Chondrocyte (in vitro differentiated cells): ENCODE data around the gene BMP7. TPM values are rescaled to one million over a fixed set of nuclear protein-coding genes. Genes with fewer than 3 reads are reported as not detected.
"Not testable (repeated sequence)": the region's sequence is repeated elsewhere in the genome, so short reads cannot be mapped to it uniquely, and the experiment has no call there.

Source experiments
- DNase-seq: peaks from one replicate; pipeline ENCODE4 v3.0.0; 2021; ENCODE audit warnings: mixed read lengths, low spot score
- H3K27ac Mint-ChIP-seq: one replicate; pipeline ENCODE4 v1.8.0; 2021; ENCODE audit warnings: mild to moderate bottlenecking, moderate library complexity, mixed read lengths; ENCODE audit not compliant: unreplicated experiment
- H3K27me3 Mint-ChIP-seq: 2 replicates; pipeline ENCODE4 v1.8.0; 2021; ENCODE audit warnings: low read depth, mixed read lengths
- H3K36me3 Mint-ChIP-seq: 2 replicates; pipeline ENCODE4 v1.8.0; 2021; ENCODE audit warnings: low read depth, mixed read lengths
- H3K4me1 Mint-ChIP-seq: 2 replicates; pipeline ENCODE4 v1.8.0; 2021; ENCODE audit warnings: low read depth, mild to moderate bottlenecking, mixed read lengths
- H3K4me3 Mint-ChIP-seq: one replicate; pipeline ENCODE4 v1.8.0; 2021; ENCODE audit warnings: mild to moderate bottlenecking, moderate library complexity, mixed read lengths; ENCODE audit not compliant: unreplicated experiment
- H3K9me3 Mint-ChIP-seq: 2 replicates; pipeline ENCODE4 v1.8.0; 2021; ENCODE audit warnings: low read depth, mixed read lengths
- total RNA-seq: library from RNA; stranded (reverse); gene quantifications from 3 replicates; pipeline ENCODE4 v1.2.1, GENCODE V29; 2021
- TF ChIP-seq, protein P1 (sequence below): fragments of 200-600 bp; sonication (generic); IDR thresholded peaks from 2 replicates; pipeline ENCODE4 v1.5.0; 2021; ENCODE audit warnings: antibody characterized with exemption, mild to moderate bottlenecking, moderate library complexity

Gene BMP7
- total RNA-seq, 1 donor from 2014 or later, result not detected

DNA sequence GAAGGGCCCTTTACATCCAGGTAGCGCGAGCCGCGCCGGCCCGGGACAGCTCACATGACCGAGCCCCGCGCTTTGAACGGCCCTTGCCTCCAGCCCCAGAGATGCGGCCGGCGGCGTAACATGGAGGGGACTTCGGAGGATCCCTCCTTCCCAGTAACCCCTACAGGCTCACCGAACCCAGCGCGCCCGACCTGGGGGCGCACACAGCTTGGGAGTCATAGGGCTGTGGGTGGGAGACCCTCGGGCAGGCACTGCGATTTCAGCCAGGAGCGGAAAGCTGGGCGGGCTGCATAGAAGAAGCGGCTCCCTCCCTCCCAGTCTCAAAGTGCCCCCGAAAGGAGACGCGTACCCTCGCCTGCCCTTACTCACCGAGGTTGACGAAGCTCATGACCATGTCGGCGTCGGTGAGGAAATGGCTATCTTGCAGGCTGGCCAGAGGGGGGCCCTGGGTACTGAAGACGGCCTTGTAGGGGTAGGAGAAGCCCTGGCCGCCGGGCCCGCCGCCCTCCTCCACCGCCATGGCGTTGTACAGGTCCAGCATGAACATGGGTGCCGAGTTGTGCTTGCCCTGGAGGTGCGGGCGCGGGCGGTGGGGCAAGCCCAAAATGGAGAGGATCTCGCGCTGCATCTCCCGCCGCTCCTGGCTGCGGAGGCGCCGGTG lies 975 bp downstream of the BMP7 start:
- no peak for DNase-seq
- TF ChIP-seq, protein P1, sequence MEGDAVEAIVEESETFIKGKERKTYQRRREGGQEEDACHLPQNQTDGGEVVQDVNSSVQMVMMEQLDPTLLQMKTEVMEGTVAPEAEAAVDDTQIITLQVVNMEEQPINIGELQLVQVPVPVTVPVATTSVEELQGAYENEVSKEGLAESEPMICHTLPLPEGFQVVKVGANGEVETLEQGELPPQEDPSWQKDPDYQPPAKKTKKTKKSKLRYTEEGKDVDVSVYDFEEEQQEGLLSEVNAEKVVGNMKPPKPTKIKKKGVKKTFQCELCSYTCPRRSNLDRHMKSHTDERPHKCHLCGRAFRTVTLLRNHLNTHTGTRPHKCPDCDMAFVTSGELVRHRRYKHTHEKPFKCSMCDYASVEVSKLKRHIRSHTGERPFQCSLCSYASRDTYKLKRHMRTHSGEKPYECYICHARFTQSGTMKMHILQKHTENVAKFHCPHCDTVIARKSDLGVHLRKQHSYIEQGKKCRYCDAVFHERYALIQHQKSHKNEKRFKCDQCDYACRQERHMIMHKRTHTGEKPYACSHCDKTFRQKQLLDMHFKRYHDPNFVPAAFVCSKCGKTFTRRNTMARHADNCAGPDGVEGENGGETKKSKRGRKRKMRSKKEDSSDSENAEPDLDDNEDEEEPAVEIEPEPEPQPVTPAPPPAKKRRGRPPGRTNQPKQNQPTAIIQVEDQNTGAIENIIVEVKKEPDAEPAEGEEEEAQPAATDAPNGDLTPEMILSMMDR, result no peak
- H3K36me3 Mint-ChIP-seq, result no peaks in the 10 kb centered on the region
- H3K4me3 Mint-ChIP-seq, result peak overlapping the region; percentile 63
- no peak overlapping the region for H3K27ac Mint-ChIP-seq
- H3K4me1 Mint-ChIP-seq, result peaks cover 9% of the 10 kb centered on the region
- peaks cover 84% of the 10 kb centered on the region for H3K27me3 Mint-ChIP-seq
- no peaks in the 10 kb centered on the region for H3K9me3 Mint-ChIP-seq

DNA sequence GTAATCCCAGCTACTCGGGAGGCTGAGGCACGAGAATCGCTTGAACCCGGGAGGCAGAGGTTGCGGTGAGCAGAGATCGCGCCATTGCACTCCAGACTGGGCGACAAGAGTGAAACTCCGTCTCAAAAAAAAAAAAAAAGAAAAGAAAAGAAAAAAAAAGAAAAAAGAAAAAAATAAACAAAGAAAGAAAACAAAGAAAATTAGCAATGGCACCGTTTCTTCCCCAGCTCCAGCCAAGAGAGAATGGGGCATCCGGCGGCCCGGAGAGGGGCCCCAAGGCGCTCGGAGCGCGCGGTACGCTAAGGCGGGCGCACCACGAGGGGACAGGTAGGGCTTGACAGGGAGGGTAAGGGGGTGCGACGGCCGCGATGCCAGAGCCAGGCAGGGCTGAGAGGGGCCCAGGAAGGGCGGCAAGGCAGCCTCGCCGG lies 1.5 kb downstream of the BMP7 start:
- H3K36me3 Mint-ChIP-seq, DNase-seq, H3K4me1 Mint-ChIP-seq, H3K9me3 Mint-ChIP-seq, H3K27ac Mint-ChIP-seq, H3K4me3 Mint-ChIP-seq: not testable (repeated sequence)
- H3K27me3 Mint-ChIP-seq, result peaks cover 84% of the 10 kb centered on the region

DNA sequence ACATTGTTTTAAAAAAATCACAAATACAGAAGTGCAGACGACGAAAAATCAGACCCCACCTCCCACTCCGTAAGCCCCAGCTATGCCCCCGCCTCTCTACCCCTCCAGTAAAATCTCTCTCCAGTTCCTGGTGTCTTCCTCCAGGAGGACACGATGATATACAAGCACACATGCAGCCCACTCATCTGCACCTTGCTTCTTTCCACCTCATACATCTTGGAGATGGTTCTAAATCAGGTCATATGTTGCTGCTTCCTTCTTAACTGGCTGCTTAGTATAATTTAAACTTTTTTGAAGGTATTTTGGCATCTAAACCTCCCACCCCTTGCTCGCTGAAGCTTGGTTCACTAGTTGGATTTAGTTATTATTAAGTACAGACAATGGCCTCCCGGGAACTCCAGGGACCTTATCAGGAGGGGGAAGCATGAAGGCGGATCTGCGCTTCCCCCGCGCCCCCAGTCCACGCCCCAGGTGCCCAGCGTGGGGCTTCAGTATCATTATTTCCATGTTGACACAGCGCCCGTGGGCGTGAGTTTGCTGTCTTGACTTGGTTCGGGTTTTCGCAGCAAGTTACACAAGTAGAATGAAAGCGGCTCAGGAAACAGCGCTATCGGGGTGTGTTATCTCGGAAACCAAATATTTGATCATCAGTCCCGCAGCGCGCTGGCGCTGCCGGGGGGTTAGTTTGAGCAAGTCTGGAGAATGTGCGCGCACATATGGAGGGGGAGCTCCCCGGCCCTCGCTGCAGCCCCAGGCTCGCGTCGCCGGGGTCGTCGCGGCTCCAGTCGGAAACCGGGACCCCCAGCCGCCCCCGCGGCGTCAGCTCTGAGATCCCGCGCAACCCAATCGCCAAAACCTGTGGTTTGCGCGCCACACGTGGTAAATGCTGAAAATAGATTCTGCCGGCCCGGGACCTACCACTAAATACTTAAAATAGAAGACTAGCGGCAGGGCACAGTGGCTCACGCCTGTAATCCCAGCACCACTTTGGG lies 2.3 kb downstream of the BMP7 start:
- H3K27me3 Mint-ChIP-seq, result peaks cover 84% of the 10 kb centered on the region
- H3K4me3 Mint-ChIP-seq, result no peak overlapping the region
- H3K9me3 Mint-ChIP-seq, result no peaks in the 10 kb centered on the region
- TF ChIP-seq, protein P1, result no peak
- H3K27ac Mint-ChIP-seq, result no peak overlapping the region
- no peaks in the 10 kb centered on the region for H3K36me3 Mint-ChIP-seq
- peaks cover 9% of the 10 kb centered on the region for H3K4me1 Mint-ChIP-seq
- DNase-seq, result no peak

DNA sequence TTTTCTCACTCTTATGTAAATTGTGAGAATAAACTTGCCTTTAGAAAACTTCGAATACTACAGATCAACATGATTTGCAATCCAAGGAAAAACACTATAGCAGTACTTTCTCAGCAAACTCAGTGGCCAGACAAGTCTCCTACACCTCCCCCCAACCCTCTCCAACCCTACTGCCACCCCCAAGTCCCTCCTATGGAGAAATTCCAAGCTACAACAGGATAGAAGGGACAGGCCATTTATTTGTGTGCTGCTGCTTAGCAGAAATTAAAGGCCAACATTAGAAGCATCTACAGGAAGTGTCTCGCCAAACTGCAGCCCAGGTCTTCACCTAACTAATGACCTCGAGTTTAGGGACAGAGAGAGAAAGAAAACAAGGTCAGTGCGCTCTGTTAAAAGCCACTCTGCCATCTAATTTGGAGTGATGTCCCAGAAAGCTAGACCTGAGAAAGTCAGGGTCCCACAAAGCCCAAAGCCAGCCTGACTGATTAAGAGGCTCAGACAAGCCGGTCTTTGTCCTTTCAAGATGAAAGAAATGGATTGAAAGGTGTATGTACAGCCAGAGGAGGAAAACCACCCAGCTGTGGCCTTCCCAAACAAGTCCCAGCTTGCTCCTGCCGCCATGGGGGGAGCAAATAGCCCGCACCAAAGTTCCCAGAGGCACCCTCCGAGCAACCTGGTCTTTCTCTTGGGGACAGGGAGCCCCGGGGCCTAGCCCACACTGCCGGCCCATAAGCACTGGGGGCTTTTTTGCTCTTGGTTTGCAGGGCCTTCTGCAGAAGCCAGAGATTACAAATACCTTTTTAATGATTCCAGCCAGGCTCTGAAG lies 3.4 kb downstream of the BMP7 start:
- peaks cover 12% of the 10 kb centered on the region for H3K4me1 Mint-ChIP-seq

DNA sequence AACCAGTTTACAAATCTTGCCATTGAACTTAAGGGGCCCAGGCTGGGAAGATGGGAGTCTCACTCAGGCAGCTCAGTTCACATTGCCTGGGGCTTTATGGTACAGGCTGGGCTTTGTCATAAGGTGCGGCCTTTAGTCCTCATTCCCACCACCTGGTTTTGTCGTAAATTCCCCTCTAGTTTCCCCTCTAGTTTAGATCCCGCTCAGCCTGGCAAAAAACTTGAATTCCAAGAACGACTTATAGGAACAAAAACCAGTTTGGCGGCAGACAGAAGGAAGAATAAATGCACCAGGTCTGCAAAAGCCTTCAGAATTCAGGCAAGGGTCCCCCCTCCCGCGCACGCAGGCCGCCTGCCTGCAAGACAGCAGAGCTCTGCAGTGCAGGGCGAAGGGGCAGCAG lies 4.1 kb downstream of the BMP7 start:
- DNase-seq, result no peak
- H3K27me3 Mint-ChIP-seq, result peaks cover 84% of the 10 kb centered on the region
- no peaks in the 10 kb centered on the region for H3K36me3 Mint-ChIP-seq
- peaks cover 11% of the 10 kb centered on the region for H3K4me1 Mint-ChIP-seq
- no peak overlapping the region for H3K27ac Mint-ChIP-seq
- TF ChIP-seq, protein P1, result no peak
- no peak overlapping the region for H3K4me3 Mint-ChIP-seq
- H3K9me3 Mint-ChIP-seq, result no peaks in the 10 kb centered on the region

More for the DNA sequence above, 3.4 kb downstream of the BMP7 start:
- TF ChIP-seq, protein P1, result no peak
- Mint-ChIP-seq H3K27me3 (peaks cover 84% of the 10 kb centered on the region), H3K4me3 (no peak overlapping the region), H3K36me3 (no peaks in the 10 kb centered on the region), H3K27ac (no peak overlapping the region), H3K9me3 (no peaks in the 10 kb centered on the region)
- no peak for DNase-seq
